GM21723 (cell line): Measurements from ENCODE around the gene TBC1D4.
"Not testable (repeated sequence)": the region's sequence is repeated elsewhere in the genome, so short reads cannot be mapped to it uniquely, and the experiment has no call there.

Experiments used
- ATAC-seq: cut with Tn5 transposase; IDR thresholded peaks from one replicate; pipeline ENCODE4 v1.9.1; 2021; ENCODE audit warnings: mild to moderate bottlenecking, moderate library complexity; ENCODE audit not compliant: unreplicated experiment

Gene TBC1D4

DNA sequence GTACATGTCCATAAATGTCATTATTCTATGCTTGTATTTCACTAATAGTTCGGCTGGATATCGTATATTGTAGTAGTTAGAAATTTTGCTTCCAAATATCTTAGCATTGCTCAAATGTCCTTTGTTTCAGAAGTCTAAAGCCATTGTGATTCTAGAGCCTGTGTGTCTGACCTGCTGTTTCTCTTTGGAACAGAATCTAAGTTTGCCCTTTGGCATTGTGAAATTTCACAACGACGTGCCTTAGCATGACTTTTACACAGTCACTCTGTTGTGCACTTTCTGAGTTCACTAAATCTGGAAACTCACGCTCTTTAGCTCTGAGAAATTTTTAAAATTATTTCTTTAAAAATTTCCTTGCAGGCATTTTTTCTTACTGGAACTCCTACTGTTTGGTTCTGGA is 152.2 kb downstream of the TBC1D4 start:
- no peak for ATAC-seq

DNA sequence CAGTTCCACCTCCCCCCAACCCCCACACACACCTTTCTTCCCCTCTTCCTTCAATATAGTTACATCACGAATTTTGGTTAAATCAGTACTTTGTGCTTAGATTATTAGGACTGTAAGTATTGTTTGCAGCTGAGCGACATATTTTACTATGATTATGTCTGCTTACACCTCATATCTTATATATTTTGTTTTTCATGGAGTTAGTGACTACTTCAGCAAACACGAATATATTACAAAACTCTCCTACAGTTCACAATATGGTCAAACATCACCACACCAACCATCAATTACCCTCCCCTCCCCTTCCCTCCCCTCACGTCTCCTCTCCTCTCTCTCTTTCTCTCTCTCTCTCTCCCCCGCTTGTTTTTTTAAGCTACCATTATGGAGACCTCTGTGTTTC is 152.9 kb downstream of the TBC1D4 start:
- ATAC-seq: no peak

DNA sequence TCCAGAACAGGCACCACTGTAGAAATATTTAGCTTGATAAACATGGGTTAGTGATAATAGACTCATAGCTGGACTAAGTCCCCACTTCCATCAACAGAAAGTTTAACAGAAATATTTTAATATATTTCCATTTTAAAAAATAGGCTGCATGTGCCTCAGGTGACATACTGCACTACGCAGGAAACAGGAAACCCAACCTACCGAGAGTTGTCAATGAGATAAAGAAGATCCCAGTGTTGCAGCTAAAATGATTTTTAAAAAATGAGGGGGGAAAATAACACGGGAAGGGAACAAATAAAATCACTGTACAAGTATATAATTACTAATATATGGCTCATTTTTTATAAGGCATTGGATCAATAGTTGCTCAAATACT is 154.8 kb downstream of the TBC1D4 start:
- no peak for ATAC-seq

DNA sequence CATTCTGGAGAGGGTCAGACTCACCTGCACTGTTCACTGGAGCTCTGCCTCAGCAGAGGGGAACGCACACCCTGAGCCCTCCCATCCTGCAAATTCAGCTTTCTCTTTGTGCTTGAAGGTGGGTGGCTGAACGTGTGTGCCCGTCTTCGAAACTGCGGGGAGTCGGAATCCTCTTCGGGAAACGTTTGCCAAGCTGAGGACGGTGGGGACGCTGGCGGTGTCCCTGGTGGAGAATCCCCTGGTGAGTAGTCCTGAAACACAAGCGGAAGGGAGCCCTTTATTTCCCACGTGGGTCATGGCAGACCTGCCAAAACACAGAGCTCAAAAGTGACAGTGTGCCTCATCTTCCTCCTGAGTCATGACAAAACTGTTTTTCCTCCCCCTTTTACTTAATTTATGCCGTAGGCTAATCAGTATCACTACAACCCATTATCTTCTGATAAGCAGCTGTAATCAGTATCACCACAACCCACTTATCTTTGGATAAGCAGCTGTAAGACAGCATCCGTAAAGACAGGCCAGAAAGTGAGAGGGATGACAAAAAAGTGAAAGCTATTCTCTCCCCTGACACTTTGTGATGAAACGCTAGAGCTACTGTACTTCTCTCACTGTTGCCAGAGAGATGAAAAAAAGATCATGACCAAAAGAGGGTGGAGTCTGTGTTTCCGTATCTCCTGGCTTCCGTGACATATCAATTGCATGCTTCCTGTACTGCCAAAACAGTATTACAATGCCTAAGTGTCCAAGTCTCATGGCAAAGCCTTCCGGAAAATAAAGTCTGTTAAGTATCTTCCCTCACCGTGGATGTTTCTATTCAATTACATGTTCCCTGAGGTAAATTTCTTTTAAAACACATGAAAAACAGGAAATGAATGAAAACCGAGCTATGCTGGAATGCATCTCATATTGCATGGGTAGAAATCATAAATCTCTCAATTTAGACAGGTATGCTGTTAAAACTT is 155.5 kb downstream of the TBC1D4 start:
- peak; percentile 85 for ATAC-seq

DNA sequence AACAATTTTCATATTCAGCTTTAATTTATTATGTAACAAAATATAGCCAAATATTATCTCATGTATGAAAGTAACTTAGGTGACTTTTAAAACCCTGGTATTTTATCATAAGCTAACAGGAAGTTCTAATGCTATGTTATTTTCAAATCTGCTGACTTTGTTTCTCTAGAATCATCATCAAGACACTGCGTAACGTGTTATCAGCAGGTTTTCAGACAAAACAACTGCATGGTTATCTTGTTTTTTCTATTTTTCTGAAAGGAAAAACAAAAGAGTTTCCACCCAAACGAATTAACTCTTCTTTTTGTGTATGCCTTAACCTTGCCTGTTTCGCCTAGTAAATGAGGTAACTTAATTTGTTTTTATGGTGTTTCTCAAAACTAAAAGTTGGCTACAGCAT is 156.3 kb downstream of the TBC1D4 start:
- no peak for ATAC-seq

DNA sequence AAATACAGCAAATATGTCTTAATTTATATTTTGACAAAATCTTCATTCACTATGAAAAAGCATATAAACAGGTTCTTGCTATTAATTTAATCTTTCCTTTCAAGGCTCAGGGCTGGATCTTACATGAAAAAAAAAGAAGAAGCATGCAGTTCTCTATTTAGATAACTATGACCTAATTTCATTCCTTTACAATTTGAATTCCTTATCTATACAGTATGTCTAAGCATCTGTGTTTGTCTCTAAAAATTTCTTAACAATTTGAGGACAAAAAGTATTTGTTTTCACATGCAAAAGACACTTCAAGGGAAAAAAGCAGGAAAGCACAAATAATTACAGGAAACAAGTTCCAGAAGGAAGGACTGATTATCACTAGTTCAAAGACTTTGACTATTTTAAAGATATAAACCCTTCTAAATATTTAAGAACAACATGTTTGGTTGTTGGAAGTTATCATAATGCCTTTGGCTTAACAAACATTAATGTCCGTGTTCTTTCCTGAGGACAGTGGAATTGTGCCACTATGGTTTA is 157.5 kb downstream of the TBC1D4 start:
- no peak for ATAC-seq

DNA sequence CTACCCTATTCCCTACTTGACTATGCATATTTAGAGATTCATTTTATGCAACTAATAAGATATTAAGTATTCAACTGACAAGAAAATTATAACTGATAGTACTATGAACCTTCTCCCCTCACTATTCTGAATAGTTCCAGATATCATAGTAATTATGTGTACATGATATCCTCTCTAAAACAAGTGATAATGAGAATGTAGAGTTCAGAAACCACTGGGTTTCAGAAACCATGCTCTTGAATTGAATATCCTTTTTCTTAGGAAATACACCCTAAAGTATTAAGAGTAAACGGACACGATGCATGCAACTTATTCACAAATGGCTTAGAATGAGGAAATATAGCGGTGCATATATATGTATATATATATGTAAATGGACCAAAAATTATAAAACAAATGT is 160.9 kb downstream of the TBC1D4 start:
- ATAC-seq: no peak

DNA sequence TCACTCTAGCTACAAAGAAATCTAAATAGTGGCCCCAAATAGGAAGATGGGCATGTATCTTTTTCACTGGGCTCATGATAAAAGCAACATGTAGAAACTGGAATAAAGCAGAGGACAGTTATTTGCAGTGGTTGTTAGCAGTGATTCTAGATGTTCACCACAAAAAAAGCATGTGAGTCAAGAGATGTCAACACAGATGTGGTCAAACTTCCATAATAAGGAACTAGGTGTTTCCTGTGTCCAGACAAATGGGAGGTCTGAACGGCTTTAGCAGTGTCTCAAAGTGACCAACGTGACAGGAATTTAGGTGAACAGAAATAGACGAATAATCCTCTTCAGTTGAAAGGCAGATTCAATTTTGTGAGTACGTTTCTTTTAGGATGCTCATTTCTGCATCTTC is 162.7 kb downstream of the TBC1D4 start:
- ATAC-seq: no peak

DNA sequence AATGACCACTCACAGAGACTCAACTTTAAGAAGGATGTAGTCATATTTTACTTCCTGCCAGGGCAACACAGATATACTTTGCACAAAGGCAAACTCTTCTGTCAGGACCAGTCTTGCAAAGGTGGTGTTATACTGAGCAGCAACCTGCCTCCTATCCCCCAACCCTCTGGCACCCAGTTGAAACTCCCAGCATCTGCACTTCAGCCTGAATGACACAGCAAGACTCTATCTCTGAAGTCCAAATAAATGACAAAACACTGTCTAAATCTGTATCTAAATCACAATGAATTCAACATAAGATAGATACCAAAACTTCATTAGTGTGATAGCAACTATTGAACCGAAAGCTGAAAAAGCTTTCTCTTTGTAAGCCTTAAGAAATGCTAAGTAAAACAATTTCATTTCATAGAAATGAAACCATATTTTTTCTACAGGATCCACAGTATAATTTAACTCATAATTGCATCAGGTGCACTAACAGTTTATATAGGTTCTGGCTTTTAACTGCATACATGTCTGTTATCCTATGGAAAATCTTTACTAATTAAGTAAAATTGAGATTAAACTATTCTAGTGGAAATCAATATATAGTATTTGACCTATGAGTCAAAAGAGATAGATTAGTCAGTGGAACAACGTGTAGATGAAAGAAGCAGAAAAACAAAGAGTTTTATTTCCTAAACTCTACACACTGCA is 163.7 kb downstream of the TBC1D4 start:
- ATAC-seq: no peak

DNA sequence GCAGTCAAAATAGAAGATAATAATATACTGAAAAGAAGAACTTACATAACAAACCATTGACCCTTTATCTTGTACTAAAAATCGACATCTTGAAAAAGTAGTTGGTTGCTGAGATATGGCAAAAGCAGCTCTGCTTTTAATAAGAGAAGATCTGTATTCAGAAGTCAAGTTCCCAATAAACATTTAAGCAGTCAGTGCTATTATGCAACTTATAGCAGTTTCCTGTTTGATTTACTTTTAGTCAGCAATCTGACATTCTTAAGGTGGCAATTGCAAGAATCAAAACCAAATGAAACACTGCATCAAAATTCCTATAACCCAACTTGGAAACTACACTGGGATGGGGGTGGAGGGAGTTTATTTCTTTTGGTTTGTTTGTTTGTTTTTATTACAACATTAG is 165.5 kb downstream of the TBC1D4 start:
- no peak for ATAC-seq

DNA sequence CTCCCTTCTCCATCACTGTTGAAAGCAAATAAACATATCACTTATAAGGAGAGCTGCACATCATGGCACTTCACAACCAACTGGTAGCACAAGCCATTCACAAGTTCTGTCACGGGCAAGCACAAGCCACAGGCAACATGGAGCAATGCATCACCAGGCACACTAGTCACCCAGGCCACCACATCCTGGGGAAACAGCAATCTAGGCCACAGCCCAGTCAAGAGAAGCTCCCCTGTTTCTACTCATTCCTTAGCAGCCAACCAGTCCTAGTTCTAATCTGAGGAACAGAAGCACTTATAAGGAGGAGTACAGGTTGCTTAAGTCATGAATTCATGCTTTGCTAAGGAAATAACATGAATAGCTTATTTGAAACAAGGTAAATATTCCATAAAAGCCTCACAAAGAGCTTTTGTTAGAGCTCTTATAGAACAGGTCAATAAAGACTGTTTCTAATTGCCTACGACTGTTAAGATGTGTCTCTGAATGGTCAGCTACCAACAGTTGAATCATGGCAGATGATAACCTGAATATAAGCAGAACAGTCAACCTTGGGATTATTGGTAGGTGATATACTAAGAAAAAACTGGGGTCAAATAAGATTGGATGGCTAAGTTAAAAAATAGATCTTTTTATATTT is 169.0 kb downstream of the TBC1D4 start:
- no peak for ATAC-seq

DNA sequence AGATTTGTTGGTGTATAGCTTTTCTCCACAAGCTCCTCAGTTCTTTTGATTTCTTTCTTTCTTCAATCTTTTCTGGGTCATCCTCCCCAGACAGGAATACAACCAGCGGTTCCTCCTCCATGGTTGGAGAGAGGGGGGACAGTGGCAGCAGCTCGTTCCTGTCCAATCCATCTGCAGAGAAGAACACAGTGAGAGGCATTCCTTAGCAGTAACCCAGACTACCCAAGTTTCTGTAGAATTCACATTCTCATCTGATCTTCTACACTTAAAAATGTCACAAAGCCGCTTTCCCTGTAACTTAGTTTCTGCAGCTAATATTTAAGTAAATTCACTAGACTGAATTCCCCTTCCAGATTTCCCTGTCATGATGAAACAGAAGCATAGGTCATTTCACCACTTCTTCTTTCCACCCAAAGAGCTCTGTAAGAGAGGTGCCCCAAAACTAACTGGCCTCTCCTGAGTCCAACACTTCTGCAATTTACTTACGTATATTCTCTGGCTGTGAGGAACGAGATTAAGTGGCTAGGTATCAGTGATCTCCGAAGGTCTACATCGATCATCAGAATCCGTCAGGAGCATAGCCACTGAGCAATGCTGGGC is 171.9 kb downstream of the TBC1D4 start:
- ATAC-seq: peak; percentile 48

DNA sequence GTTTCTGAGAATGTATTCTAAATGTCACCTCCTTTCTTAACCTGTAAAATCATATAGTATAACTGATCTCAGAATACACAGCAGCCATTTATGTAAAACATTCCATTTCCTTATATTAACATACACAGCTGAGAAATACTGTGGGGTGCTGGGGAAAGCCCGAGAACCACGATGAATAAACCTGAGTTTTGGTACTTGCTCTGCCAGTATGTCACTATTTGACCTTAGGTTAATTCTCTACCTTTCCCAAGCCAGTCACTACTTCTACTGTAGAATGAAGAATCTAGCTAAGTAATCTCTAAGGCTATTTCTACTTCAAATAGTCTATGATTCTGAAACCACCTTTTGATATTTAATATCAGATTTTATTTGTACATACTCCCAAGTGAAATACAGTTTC is 173.7 kb downstream of the TBC1D4 start:
- ATAC-seq: peak; percentile 52

DNA sequence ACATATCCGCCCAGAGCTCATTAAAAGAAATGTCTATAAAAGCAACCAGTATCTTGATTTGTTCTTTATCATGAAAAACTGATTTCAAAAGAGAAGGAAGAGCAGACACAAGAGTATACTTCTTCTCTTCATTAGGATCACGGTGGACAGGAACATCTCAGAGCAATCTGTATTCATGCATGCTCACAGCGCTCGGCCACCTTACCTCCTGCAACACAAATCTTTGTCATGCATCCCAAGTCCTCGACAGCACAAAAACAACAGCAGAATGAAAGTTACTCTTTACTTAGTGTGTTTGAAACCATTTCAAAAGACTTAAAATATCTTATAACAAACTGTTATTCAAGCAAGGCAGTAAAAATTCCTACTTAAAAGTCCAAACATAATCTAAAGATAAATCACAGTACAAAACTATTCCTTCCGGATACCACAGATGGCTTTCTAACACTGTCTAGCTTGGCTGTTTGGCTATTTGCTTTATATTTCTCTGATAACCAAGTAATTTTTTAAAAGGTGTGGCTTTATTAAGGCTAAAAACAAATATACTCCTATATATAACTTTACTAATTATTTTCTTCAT is 174.5 kb downstream of the TBC1D4 start:
- no peak for ATAC-seq

DNA sequence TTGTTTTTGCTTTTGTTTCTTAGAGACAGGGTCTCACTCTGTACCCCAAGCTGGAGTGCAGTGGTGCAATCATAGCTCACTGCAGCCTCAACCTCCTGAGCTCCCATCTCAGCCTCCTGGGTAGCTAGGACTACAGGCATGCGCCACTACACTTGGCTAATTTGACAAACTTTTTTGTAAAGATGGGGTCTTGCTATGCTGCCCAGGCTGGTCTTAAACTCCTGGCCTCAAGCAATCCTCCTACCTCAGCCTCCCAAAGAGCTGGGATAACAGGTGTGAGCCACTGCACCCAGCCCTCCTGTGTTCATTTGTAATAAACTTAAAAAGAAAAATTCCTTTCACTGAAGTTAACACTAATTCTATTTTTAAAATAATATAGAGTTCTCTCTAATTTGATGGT is 175.0 kb downstream of the TBC1D4 start:
- not testable (repeated sequence) for ATAC-seq

DNA sequence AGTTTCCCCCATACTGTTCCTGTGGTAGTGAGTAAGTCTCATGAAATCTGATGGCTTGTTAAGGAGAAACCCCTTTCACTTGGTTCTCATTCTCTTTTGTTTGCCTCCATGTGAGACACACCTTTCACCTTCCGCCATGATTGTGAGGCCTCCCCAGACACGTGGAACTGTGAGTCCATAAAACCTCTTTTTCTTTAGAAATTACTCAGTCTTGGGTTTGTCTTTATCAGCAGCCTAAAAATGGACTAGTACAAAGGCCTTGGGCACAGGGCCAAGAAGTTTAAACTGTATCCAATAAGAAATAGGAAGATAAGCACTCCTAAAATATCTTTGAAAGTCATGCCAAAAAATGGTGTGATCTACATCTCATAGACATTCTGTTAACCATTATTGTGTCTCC is 176.9 kb downstream of the TBC1D4 start:
- no peak for ATAC-seq

DNA sequence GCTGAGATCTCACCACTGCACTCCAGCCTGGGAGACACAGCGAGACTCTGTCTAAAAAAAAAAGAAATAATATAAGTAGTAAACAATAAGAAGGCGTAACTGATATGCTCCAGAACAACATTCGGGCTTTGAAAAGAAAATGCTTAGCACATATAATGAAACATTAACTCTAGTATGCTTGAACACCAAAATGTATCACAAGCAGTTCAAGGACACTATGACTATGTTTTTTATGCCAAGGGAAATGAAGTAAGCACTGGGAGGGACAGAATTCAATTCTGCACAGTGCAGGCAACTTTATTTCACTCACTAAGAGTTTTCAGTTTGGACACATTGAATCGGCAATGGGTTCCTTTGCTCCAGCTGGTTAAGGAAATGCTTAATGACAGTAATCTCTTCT is 178.7 kb downstream of the TBC1D4 start:
- ATAC-seq: no peak

DNA sequence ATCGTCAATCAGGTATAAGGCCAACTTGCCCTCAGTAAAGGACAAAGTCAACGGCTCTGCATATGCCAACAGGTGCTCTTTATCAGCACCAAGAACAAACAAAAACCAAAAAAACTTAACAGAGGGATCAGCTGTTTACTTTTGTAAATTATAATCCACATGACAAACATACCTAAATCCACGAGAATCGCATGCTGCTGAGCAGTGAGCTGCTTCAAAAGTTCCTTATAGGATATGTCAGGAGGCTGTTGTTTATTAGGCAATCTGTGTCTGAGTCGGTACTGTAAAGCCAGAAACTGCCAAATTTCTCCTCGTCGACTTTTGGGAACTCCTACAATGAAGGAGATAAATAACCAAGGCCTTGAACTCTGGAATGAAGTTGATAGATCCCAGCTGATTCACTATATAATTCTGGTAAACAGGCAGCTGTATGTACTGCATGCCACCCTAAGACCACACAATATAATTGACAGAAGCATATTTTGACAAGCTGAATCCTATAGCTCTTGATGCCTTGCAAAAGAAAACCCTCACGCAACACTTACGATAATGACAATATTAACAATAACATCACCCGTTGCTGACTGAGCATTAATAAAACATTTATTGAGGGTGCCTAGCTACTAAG is 179.8 kb downstream of the TBC1D4 start:
- no peak for ATAC-seq

DNA sequence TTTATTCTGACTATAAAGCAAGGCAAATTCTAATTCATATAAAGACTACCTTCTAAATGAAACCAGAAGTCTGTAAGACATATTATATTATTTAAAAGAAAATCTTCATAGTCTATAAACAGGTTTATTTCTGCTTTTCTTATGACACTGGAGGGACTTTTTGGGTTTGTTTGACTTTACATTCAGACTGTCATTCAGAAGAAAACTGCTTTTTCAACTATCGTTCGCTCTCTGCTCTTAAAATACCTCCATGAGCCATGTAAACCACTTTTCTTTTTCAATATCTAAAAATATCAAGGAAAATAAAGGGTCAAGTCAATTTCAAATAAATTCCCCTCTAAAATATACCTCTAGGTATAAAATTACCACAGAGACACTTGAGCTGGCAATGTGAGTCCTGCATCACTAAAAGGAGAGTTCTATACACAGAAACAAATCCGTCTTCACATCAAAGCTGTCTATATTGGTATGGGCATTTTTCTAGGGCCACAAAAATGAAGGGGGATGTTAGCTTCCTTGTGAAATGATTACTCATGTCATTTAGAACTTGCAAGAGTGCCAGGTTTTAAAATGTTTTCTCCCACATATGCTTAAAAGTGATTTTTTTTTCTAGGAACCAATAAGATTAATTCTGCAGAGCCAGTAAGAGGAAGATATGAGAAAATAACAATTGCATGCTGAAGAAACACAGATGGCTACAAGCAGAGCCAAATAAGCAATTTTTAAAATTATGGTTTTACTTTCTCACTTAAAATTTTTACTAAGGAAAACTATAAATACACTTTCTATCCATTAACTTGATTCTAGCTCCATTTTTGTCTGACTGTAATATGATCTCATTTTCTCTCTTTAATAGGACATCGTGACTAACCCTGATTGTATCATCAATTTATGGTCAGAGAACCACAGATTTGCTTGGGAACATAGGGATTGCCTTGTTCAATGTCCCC is 181.8 kb downstream of the TBC1D4 start:
- ATAC-seq: peak; percentile 86
